CD4-positive, alpha-beta memory T cell (primary cell): Measurements from ENCODE around the gene AVP. TPM values are rescaled to one million over a fixed set of nuclear protein-coding genes. Genes with fewer than 3 reads are reported as not detected.

Source experiments
- CTCF ChIA-PET: fragments of 350-600 bp; sonication (Branson Sonifier 250); formaldehyde crosslinking; loops from one replicate; lab custom pipeline; 2021; ENCODE audit warnings: inconsistent platforms; ENCODE audit not compliant: partially characterized antibody; lab: Charles Lee
- POLR2A ChIA-PET: fragments of 350-600 bp; sonication (Branson Sonifier 250); formaldehyde crosslinking; loops from one replicate; lab custom pipeline; 2021; ENCODE audit not compliant: partially characterized antibody; lab: Charles Lee
- DNase-seq, 5 donors: peaks; one replicate each; pipeline versions ENCODE4 v3.0.0 to v3.0.0-alpha.2; 2020 to 2022; ENCODE audit warnings: mixed read lengths in 1 of 5
- H3K27ac ChIP-seq: one replicate; pipeline ENCODE4 v1.7.0; 2013; ENCODE audit warnings: low read depth, low read length
- H3K27me3 ChIP-seq: 2 replicates; pipeline ENCODE4 v1.7.0; 2013; ENCODE audit warnings: mild to moderate bottlenecking, low read length, moderate library complexity; ENCODE audit not compliant: insufficient read depth
- H3K36me3 ChIP-seq: 2 replicates; pipeline ENCODE4 v1.7.0; 2013; ENCODE audit warnings: mild to moderate bottlenecking, low read length, moderate library complexity; ENCODE audit not compliant: insufficient read depth
- H3K4me1 ChIP-seq: 2 replicates; pipeline ENCODE4 v1.7.0; 2013; ENCODE audit warnings: mild to moderate bottlenecking, low read length, moderate library complexity; ENCODE audit not compliant: insufficient read depth
- H3K4me3 ChIP-seq, 2 donors: one replicate each; pipeline ENCODE4 v1.7.0; 2013; ENCODE audit warnings: low read length in 2 of 2, mild to moderate bottlenecking in 1 of 2
- H3K9me3 ChIP-seq, 2 donors: one replicate each; pipeline ENCODE4 v1.7.0; 2013; ENCODE audit warnings: low read length in 2 of 2, control low read depth in 1 of 2; ENCODE audit not compliant: control insufficient read depth in 1 of 2
- H3K27ac Mint-ChIP-seq, 7 donors: one replicate each; pipeline ENCODE4 v1.8.0; 2020 to 2021; ENCODE audit warnings: mixed read lengths in 7 of 7, mild to moderate bottlenecking in 6 of 7, inconsistent platforms in 3 of 7, moderate library complexity in 3 of 7
- H3K27me3 Mint-ChIP-seq, 2 donors: one replicate each; pipeline ENCODE4 v1.8.0; 2020 to 2021; ENCODE audit warnings: mixed read lengths in 2 of 2
- H3K36me3 Mint-ChIP-seq, 2 donors: one replicate each; pipeline ENCODE4 v1.8.0; 2020 to 2021; ENCODE audit warnings: mixed read lengths in 2 of 2, inconsistent platforms in 1 of 2, mild to moderate bottlenecking in 1 of 2
- H3K4me1 Mint-ChIP-seq, 4 donors: one replicate each; pipeline ENCODE4 v1.8.0; 2020 to 2021; ENCODE audit warnings: mixed read lengths in 4 of 4, mild to moderate bottlenecking in 1 of 4
- H3K4me3 Mint-ChIP-seq, 8 donors: one replicate each; pipeline ENCODE4 v1.8.0; 2020 to 2021; ENCODE audit warnings: mixed read lengths in 8 of 8, mild to moderate bottlenecking in 7 of 8, moderate library complexity in 6 of 8, inconsistent platforms in 3 of 8
- H3K9me3 Mint-ChIP-seq, 8 donors: one replicate each; pipeline ENCODE4 v1.8.0; 2020 to 2021; ENCODE audit warnings: mixed read lengths in 8 of 8, mild to moderate bottlenecking in 5 of 8, inconsistent platforms in 3 of 8, moderate library complexity in 1 of 8
- intact Hi-C: fragments of 100-400 bp; cut with micrococcal nuclease; formaldehyde crosslinking; loops from one replicate; pipeline ENCODE4 v1.15.1; 2023
- polyA plus RNA-seq, 2 donors: library from polyadenylated mRNA; unstranded; fragments of 300-500 nt; fragmentation: Illumina TruSeq; gene quantifications; one replicate each; pipeline ENCODE4 v1.2.3, GENCODE V29; 2021
- total RNA-seq, 2 experiments: library from RNA; stranded (reverse); gene quantifications; one replicate each; pipeline ENCODE4 v1.2.3, GENCODE V29; 2021

AVP gene
- total and polyA plus RNA-seq, 4 experiments from 2014 or later: not detected

GRCh38 chr20:3047486-3048419 lies 36.8 kb downstream of the AVP start:
- ChIA-PET CTCF (no interaction called here), POLR2A (interaction anchor here (0.8 to 2.5 kb wide), 2 partner anchors 47 to 161 kb away, joined by 3 to 13 read pairs; partner anchors contain the start of gene ITPA)
- Histone ChIP-seq H3K27me3 (no peaks in the 10 kb centered on the region), H3K4me1 (peaks cover 26% of the 10 kb centered on the region), H3K27ac (no peak overlapping the region), H3K36me3 (peaks cover 20% of the 10 kb centered on the region), H3K9me3 (no peaks in the 10 kb centered on the region), H3K4me3 (no peak overlapping the region)
- Mint-ChIP-seq H3K27me3 (no peaks in the 10 kb centered on the region), H3K36me3 (peaks cover 12 to 22% of the 10 kb centered on the region in 2 donors), H3K9me3 (no peaks in the 10 kb centered on the region), H3K27ac (peak overlapping the region in 3 of 7 donors; percentile 12 to 79 (median 42)), H3K4me1 (peaks cover 11 to 30% (median 15%) of the 10 kb centered on the region in 4 donors), H3K4me3 (peak overlapping the region; percentile 54 to 92 (median 84))
- intact Hi-C loops: loop anchor here (5.0 kb wide), 2 partner anchors 175 to 765 kb away; partner anchors contain the start of gene PTPRA
- DNase-seq: no peak

- H3K4me1 ChIP-seq: peaks cover 26% of the 10 kb centered on the region
- CTCF ChIA-PET: interaction anchor here (1.4 kb wide), 1 partner anchor 171 kb away, joined by 3 read pairs; no protein-coding TSS in a partner anchor
- peaks cover 20% of the 10 kb centered on the region for H3K36me3 ChIP-seq
- no peaks in the 10 kb centered on the region for H3K27me3 ChIP-seq
- POLR2A ChIA-PET: interaction anchor here (0.7 to 2.5 kb wide), 7 partner anchors 28 to 362 kb away, joined by 3 to 13 read pairs (median 3); partner anchors contain the start of genes ITPA, PCED1A and VPS16
- peaks cover 12 to 25% of the 10 kb centered on the region in 2 donors for H3K36me3 Mint-ChIP-seq
- H3K4me3 ChIP-seq: peak overlapping the region; percentile 66 to 95
- peak overlapping the region in 5 of 7 donors; percentile 22 to 79 (median 63) for H3K27ac Mint-ChIP-seq
- DNase-seq: no peak
- peak overlapping the region; percentile 55 to 92 (median 85) for H3K4me3 Mint-ChIP-seq
- no peaks in the 10 kb centered on the region for H3K27me3 Mint-ChIP-seq
- H3K27ac ChIP-seq: peak overlapping the region; percentile 62
- peaks cover 11 to 30% (median 15%) of the 10 kb centered on the region in 4 donors for H3K4me1 Mint-ChIP-seq
- H3K9me3 ChIP-seq: no peaks in the 10 kb centered on the region
- H3K9me3 Mint-ChIP-seq: peaks cover 0 to 1% (median 0%) of the 10 kb centered on the region in 8 donors
- intact Hi-C loops: loop anchor here (5.0 kb wide), 2 partner anchors 175 to 765 kb away; partner anchors contain the start of gene PTPRA
Observed at GRCh38 chr20:3046677-3047462, 37.7 kb downstream of the AVP start.

GRCh38 chr20:3045816-3046676 lies 38.5 kb downstream of the AVP start, which contains the start of gene MRPS26:
MRPS26 (plus strand) TSS chr20:3046052; CDS start chr20:3046069, 17 bp downstream.
- intact Hi-C loops: loop anchor here (5.0 kb wide), 2 partner anchors 174 to 766 kb away; partner anchors contain the start of gene PTPRA
- peak within 1 kb of the TSS; percentile 81 to 92 (median 89) for H3K4me3 Mint-ChIP-seq
- peak within 1 kb of the TSS; percentile 73 to 94 (median 80) for H3K27ac Mint-ChIP-seq
- ChIA-PET POLR2A (interaction anchor here (0.5 to 2.5 kb wide), 8 partner anchors 8 to 363 kb away, joined by 3 to 13 read pairs (median 4); partner anchors contain the start of genes ITPA, PCED1A and VPS16), CTCF (interaction anchor here (1.4 kb wide), 1 partner anchor 172 kb away, joined by 3 read pairs; no protein-coding TSS in a partner anchor)
- peaks cover 13 to 30% (median 15%) of the 10 kb centered on the region in 4 donors for H3K4me1 Mint-ChIP-seq
- peak within 1 kb of the TSS; percentile 62 for H3K27ac ChIP-seq
- peak within 1 kb of the TSS; percentile 66 to 95 for H3K4me3 ChIP-seq
- peaks cover 12 to 27% of the 10 kb centered on the region in 2 donors for H3K36me3 Mint-ChIP-seq
- H3K9me3 Mint-ChIP-seq: peaks cover 0 to 4% (median 0%) of the 10 kb centered on the region in 8 donors
- no peaks in the 10 kb centered on the region for H3K27me3 Mint-ChIP-seq
- no peaks in the 10 kb centered on the region for H3K27me3 ChIP-seq
- peak; percentile 71 to 82 (median 79) for DNase-seq
- no peaks in the 10 kb centered on the region for H3K9me3 ChIP-seq
- H3K4me1 ChIP-seq: peaks cover 26% of the 10 kb centered on the region
- peaks cover 20% of the 10 kb centered on the region for H3K36me3 ChIP-seq

- Mint-ChIP-seq H3K4me3 (peak overlapping the region; percentile 81 to 92 (median 89)), H3K36me3 (peaks cover 11 to 30% of the 10 kb centered on the region in 2 donors), H3K27me3 (no peaks in the 10 kb centered on the region), H3K27ac (peak overlapping the region; percentile 73 to 94 (median 80)), H3K9me3 (peaks cover 0 to 4% (median 0%) of the 10 kb centered on the region in 8 donors), H3K4me1 (peaks cover 15 to 30% (median 15%) of the 10 kb centered on the region in 4 donors)
- peak overlapping the region; percentile 62 for H3K27ac ChIP-seq
- no peaks in the 10 kb centered on the region for H3K9me3 ChIP-seq
- H3K36me3 ChIP-seq: peaks cover 20% of the 10 kb centered on the region
- peak overlapping the region; percentile 66 to 95 for H3K4me3 ChIP-seq
- POLR2A ChIA-PET: interaction anchor here (0.5 to 2.5 kb wide), 5 partner anchors 8 to 164 kb away, joined by 3 to 13 read pairs (median 4); partner anchors contain the start of gene ITPA
- CTCF ChIA-PET: interaction anchor here (1.4 kb wide), 1 partner anchor 172 kb away, joined by 3 read pairs; no protein-coding TSS in a partner anchor
- H3K4me1 ChIP-seq: peaks cover 26% of the 10 kb centered on the region
- peak; percentile 17 to 67 (median 31) for DNase-seq
- intact Hi-C loops: loop anchor here (5.0 kb wide), 2 partner anchors 173 to 767 kb away; partner anchors contain the start of gene PTPRA
- H3K27me3 ChIP-seq: no peaks in the 10 kb centered on the region
Observed at GRCh38 chr20:3045042-3045815, 39.3 kb downstream of the AVP start.

- no peak for DNase-seq
- Mint-ChIP-seq H3K27ac (peak overlapping the region in 4 of 7 donors; percentile 18 to 79 (median 42)), H3K9me3 (peaks cover 0 to 4% (median 0%) of the 10 kb centered on the region in 8 donors), H3K27me3 (no peaks in the 10 kb centered on the region), H3K4me1 (peaks cover 15 to 30% (median 16%) of the 10 kb centered on the region in 4 donors), H3K36me3 (peaks cover 4 to 32% of the 10 kb centered on the region in 2 donors), H3K4me3 (peak overlapping the region; percentile 17 to 92 (median 89))
- ChIA-PET CTCF (no interaction called here), POLR2A (interaction anchor here (1.0 kb wide), 1 partner anchor 15 kb away, joined by 3 read pairs; no protein-coding TSS in a partner anchor)
- H3K27me3 ChIP-seq: no peaks in the 10 kb centered on the region
- H3K4me3 ChIP-seq: no peak overlapping the region
- intact Hi-C loops: no loop called here
- no peak overlapping the region for H3K27ac ChIP-seq
- no peaks in the 10 kb centered on the region for H3K9me3 ChIP-seq
- H3K36me3 ChIP-seq: peaks cover 18% of the 10 kb centered on the region
- peaks cover 26% of the 10 kb centered on the region for H3K4me1 ChIP-seq
Observed at GRCh38 chr20:3044336-3044965, 40.1 kb downstream of the AVP start.
